Measurements from ENCODE around the gene GSK3B.

DNA sequence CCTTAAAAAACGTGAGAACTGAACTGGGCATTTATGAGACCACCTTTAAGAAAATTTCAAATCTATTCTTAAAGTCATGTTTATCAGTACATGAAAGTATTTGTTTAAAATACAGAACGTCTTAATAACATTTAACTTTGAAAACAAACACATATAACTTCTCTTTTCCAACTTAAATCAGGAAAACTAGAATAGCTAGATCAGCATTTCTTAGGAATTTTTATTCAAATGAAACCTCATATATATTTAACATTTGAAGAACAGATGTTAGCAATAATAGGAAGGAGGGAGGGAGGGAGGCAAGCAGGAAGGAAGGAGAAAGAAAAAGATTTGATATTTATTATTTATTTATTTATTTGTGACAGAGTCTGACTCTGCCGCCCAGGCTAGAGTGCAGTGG, 192.2 kb downstream of the GSK3B start:
- TF ChIP-seq, protein P1, sequence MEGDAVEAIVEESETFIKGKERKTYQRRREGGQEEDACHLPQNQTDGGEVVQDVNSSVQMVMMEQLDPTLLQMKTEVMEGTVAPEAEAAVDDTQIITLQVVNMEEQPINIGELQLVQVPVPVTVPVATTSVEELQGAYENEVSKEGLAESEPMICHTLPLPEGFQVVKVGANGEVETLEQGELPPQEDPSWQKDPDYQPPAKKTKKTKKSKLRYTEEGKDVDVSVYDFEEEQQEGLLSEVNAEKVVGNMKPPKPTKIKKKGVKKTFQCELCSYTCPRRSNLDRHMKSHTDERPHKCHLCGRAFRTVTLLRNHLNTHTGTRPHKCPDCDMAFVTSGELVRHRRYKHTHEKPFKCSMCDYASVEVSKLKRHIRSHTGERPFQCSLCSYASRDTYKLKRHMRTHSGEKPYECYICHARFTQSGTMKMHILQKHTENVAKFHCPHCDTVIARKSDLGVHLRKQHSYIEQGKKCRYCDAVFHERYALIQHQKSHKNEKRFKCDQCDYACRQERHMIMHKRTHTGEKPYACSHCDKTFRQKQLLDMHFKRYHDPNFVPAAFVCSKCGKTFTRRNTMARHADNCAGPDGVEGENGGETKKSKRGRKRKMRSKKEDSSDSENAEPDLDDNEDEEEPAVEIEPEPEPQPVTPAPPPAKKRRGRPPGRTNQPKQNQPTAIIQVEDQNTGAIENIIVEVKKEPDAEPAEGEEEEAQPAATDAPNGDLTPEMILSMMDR (IDR thresholded peaks at IDR 0.05) = no peak
- TF ChIP-seq POLR2A (IDR thresholded peaks at IDR 0.05) = no peak
